Prostate gland (tissue), 2 donors: Measurements from ENCODE around the gene SMG6.

Source experiments
- CTCF ChIP-seq, 4 experiments: fragments of 200-600 bp in 2 of 4; fragments of 450-650 bp in 2 of 4; sonication (generic) in 2 of 4; IDR thresholded peaks; 1 replicate in 3 of 4; 2 replicates in 1 of 4; pipeline ENCODE4 v1.5.1; 2016 to 2019; ENCODE audit warnings: antibody characterized with exemption in 4 of 4, mild to moderate bottlenecking in 2 of 4, moderate library complexity in 2 of 4
- POLR2A ChIP-seq: fragments of 450-650 bp; IDR thresholded peaks from one replicate; pipeline ENCODE4 v1.6.1; 2016; ENCODE audit warnings: antibody characterized with exemption, mild to moderate bottlenecking
- POLR2AphosphoS5 ChIP-seq: sonication (generic); formaldehyde crosslinking; IDR thresholded peaks from one replicate; pipeline ENCODE4 v1.6.1; 2017; ENCODE audit warnings: antibody characterized with exemption

DNA sequence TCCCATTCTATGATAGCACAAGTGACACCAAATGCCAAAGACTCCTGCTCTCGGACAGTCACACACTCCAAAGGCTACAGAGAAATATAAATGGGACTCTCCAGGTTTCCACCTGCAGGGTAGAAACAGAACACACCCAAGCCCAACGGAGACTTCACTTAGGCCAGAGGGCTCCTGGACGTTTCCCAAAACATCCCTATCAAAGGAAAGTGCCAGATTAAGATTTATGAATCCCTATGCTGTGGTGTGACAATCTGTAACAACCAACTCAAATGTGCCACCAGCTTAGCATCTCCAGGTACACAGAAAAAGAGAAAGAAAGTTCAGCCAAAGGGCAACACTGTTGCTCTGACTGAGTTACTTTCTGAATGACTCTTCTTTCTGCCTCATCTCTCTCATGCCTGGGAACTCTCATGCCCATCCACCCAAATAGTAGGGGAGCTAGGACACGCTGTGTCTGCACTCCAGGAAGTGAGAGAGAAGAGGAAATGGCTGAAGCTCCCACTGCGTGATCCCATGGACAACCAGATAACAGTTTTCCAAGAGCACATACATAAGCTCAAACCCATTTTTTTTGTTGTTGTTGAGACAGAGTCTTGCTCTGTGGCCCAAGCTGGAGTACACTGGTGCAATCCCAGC lies 49.7 kb downstream of the SMG6 start:
- TF ChIP-seq CTCF (IDR thresholded peaks at IDR 0.05) (no peak), POLR2A (no peak), POLR2AphosphoS5 (no peak)
